ENCODE measurements around the gene LPCAT1.

The LPCAT1 gene

GRCh38 chr5:1497242-1497777 is 26.4 kb downstream of the LPCAT1 start:
- TF ChIP-seq, protein P1, sequence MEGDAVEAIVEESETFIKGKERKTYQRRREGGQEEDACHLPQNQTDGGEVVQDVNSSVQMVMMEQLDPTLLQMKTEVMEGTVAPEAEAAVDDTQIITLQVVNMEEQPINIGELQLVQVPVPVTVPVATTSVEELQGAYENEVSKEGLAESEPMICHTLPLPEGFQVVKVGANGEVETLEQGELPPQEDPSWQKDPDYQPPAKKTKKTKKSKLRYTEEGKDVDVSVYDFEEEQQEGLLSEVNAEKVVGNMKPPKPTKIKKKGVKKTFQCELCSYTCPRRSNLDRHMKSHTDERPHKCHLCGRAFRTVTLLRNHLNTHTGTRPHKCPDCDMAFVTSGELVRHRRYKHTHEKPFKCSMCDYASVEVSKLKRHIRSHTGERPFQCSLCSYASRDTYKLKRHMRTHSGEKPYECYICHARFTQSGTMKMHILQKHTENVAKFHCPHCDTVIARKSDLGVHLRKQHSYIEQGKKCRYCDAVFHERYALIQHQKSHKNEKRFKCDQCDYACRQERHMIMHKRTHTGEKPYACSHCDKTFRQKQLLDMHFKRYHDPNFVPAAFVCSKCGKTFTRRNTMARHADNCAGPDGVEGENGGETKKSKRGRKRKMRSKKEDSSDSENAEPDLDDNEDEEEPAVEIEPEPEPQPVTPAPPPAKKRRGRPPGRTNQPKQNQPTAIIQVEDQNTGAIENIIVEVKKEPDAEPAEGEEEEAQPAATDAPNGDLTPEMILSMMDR (conservative IDR thresholded peaks at IDR 0.05): no peak
- TF ChIP-seq ZFX (IDR thresholded peaks at IDR 0.05): no peak

DNA sequence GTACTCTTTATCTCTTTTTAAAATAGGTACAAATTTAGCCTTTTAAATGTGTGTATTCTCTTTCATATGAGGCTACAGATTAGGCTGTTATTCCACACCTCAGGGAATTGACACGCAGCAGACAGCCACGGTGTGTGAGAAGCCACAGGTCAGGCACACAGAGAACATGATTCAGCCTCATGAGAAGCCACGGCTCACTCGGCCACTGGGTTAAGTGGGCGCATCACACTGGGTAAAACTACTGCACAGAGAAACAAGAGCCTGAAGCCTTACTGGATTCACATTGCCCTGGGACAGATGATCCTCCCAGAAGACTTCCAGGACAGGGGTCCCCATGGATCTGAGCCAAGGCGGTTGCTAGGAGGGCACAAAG is 28.2 kb downstream of the LPCAT1 start:
- no peak for TF ChIP-seq ZFX (IDR thresholded peaks at IDR 0.05)
- TF ChIP-seq, protein P1 (conservative IDR thresholded peaks at IDR 0.05): no peak
- H3K27ac ChIP-seq: no peak overlapping the region

More at GRCh38 chr5:1497242-1497777, 26.4 kb downstream of the LPCAT1 start:
- H3K27ac ChIP-seq: no peak overlapping the region

- TF ChIP-seq, protein P1 (conservative IDR thresholded peaks at IDR 0.05): no peak
- no peak for TF ChIP-seq ZFX (IDR thresholded peaks at IDR 0.05)
Measured at GRCh38 chr5:1494780-1495524, 28.8 kb downstream of the LPCAT1 start.

DNA sequence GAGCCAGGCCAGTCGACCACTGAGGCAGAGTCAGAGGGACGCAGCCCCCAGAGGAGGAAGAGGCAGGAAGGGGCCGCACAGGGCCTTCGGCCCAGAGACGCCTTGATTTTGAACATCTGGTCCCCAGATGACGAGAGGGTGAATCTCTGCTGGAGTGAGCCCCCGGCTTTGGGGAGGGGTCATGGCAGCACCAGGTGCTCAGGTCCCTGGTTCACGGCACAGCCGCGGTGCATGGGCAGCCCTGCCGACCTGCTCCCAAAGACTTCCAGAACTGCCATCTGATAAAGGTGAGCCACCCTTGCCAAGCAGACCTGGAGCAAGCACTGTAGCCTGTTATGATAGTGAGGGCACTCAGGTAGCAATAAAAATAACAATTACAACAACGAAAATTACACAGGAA is 29.8 kb downstream of the LPCAT1 start:
- no peak overlapping the region for H3K27ac ChIP-seq
- no peak for TF ChIP-seq ZFX (IDR thresholded peaks at IDR 0.05)
- TF ChIP-seq, protein P1 (conservative IDR thresholded peaks at IDR 0.05): no peak

More at GRCh38 chr5:1494780-1495524, 28.8 kb downstream of the LPCAT1 start:
- H3K27ac ChIP-seq: no peak overlapping the region

DNA sequence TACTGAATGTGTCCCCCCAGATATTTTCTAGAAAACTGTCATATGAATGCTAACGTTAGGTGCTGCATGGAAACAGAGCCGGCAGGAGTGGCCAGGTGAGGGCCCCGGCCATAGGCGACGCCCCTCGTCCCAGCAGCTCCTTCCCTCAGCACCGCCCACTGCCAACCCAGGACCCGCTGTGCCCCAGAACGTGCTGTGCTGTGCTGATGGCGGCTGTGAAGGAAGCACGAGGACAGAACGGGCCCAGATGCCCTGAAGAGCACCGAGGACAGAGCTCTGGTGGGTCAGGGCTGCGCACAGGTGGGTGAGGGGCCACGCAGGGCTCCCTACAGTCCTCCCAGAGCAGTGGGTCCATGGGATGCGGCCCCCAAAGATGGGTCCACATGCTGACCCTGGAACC is 30.3 kb downstream of the LPCAT1 start:
- H3K27ac ChIP-seq: no peak overlapping the region
- TF ChIP-seq ZFX (IDR thresholded peaks at IDR 0.05): no peak
- TF ChIP-seq, protein P1 (conservative IDR thresholded peaks at IDR 0.05): no peak

DNA sequence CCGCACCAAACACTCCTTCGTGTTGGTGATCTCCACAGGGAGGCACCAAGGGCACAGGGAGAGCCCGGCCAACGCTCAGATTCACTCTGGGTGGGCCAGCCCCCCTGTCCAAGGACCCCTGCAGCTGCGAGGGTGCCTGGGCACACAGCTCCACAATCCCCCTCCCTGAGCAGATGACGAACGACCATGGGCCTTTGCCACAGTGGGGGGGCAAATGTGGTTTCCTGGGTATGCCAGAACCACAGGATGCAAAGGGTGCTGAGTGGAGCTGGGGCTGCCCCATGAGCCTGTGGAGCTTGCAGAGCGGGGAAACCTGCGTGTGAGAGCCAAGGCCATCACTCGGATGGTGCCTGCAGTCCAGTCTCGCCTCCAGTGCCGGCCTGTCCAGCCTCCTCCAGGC is 31.0 kb downstream of the LPCAT1 start:
- TF ChIP-seq, protein P1 (conservative IDR thresholded peaks at IDR 0.05): no peak
- TF ChIP-seq ZFX (IDR thresholded peaks at IDR 0.05): no peak
- no peak overlapping the region for H3K27ac ChIP-seq

GRCh38 chr5:1490376-1490775 is 33.4 kb downstream of the LPCAT1 start:
- TF ChIP-seq ZFX (IDR thresholded peaks at IDR 0.05): no peak
- TF ChIP-seq, protein P1 (conservative IDR thresholded peaks at IDR 0.05): no peak
- no peak overlapping the region for H3K27ac ChIP-seq

All from C4-2B (cell line).